ENCODE results near the gene NDUFS3. TPM values are rescaled to one million over a fixed set of nuclear protein-coding genes. Genes with fewer than 3 reads are reported as not detected.

The NDUFS3 gene
- total RNA-seq, 1 experiment from 2014 or later: 122 TPM

DNA sequence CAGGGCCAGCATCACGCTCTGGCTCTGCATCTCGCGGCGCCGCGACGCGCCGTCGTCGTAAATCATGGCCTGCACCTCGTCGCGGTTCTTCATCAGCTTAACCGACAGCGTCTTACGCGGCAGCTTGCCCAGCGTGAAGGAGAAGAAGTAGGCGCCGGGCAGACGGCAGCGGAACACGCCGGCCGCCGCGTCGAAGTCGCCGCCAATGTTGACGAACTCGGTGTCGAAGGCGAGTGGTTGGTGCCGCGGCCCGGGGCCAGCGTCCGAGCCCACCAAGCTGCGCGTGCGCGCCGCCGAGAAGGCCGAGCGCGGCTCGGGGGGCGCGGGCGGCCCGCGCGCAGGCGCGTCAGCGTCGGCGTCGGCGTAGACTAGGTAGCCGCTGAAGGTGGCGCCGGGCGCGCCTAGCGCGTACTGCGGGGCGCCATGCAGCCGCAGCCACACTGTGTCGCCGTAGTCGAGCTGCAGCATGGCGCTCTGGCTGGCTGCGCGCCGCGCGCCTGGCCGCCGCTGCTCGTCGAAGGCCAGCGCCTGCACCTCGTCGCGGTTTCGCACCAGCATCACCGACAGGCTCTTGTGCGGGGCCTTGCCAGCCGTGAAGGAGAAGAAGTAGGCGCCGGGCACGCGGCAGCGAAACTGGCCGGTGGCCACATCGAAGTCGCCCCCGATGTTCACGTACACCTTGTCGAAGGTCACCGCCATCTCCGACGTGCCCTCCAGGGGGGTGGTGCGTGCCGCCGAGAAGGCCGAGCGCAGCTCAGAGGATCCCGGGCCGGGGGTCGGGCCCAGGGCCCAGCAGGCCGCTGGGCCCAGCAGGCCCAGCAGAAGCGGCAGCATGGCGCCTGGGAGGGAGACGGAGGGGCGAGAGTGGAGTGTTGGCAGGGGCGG, 11.3 kb downstream of the NDUFS3 start:
- DNase-seq (ENCODE audit: low spot score): no peak

DNA sequence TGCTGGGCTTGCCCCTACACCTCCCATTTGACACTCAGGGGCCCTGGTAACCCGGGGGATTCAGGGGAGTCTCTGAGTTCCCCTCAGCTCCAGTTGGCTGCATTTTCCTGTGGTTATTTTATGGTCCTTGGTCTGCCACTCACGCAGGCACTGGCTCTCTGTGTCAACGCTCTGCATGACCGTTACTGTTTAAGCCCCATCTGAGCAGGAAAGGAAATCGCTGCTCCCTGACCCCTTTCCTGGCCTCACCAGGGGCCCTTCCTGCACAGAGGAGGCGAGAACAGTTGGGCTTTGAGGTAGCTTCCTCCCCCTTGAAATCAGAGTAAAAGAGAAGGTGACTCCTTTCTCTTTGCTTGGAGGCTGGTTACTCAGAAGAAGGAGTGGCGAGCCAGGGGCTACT, 12.9 kb downstream of the NDUFS3 start:
- no peak for DNase-seq (ENCODE audit: low spot score)

GRCh38 chr11:47592251-47592650, 13.4 kb downstream of the NDUFS3 start:
- DNase-seq (ENCODE audit: low spot score): no peak

DNA sequence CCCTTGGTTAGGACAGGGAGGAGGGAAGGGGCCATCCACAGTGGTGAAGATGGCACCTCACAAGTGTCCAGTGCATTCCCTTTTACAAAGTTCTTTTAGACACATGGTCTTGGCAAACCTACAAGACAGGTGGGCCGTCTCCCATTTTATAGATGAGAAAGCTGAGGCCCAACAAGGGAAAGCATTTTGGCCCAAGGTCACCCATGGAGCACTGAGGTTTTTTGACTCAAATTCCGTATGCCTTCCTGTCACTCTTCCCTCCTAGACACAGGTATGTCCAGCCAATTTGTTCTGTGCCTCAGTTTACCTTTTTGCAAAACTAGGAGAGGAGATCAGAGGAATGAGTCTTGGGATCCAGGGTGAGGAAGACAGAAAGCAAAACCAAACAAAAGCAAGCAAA, 14.1 kb downstream of the NDUFS3 start:
- no peak for DNase-seq (ENCODE audit: low spot score)

DNA sequence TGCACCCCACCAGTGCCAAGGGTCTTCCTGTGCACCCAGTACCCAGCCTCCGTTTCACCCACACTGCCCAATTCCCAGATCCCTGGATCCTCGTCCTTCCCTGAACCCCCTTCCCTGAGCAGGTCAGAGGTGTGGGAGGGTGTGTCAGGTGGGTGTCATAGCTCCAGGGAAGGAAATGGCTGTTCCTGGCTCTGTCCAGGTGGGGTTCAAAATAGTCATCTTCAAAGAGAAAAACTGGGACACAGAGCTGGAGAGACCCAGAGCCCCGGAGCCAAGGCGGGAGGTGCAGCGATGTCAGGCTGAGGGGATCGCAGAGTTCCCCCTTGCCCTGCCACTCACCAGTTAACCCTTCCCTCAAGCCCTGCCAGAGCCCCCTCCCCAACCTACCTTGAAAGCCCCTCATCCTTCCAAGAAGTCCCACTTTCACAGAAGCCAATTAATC, 14.6 kb downstream of the NDUFS3 start:
- no peak for DNase-seq (ENCODE audit: low spot score)

GRCh38 chr11:47593934-47594855, 15.3 kb downstream of the NDUFS3 start, which contains the start of gene C1QTNF4:
C1QTNF4 (minus strand) TSS chr11:47594411; CDS start chr11:47590810, 3,601 bp downstream.
- DNase-seq (ENCODE audit: low spot score): no peak

GRCh38 chr11:47595029-47595428, 16.2 kb downstream of the NDUFS3 start:
- no peak for DNase-seq (ENCODE audit: low spot score)

DNA sequence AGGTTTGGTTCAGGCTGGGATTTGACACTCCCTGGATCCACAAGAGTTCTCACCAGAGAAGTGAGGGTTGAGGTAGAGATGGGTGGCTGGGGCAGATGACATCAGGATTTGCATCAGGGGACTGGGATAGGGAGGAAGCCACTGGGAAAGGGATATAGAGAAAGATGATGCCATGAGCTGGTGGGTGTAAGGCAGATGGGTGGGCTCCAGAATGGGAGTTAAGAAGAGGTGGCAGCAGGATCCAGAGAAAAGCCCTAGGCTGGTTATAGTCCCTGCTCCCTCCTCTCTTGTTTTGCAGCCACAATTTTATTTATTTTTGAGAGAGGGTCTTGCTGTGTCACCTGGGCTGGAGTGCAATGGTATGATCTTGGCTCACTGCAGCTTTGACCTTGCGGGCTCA, 17.1 kb downstream of the NDUFS3 start:
- no peak for DNase-seq (ENCODE audit: low spot score)

DNA sequence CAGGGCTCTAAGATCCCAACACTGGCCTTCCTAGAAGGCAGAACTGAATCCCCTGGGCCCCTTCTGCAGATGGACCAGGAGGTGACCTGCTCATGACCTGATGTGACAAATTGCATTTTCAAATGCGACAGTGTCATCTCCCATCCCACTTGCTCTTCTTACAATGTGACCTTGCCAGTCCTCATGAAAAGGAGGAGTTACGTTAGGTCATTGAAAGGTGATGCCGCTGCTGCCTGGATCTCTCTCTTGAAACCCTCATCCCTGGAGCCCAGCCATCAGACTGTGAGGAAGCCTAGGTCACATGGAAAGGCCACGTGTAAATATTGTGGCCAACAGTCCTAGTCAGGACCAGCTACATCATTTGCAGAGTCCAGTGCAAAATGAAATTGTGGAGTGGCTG, 21.0 kb downstream of the NDUFS3 start:
- no peak for DNase-seq (ENCODE audit: low spot score)

- DNase-seq (ENCODE audit: low spot score): no peak
Observed at GRCh38 chr11:47603295-47603694, 24.4 kb downstream of the NDUFS3 start.

DNA sequence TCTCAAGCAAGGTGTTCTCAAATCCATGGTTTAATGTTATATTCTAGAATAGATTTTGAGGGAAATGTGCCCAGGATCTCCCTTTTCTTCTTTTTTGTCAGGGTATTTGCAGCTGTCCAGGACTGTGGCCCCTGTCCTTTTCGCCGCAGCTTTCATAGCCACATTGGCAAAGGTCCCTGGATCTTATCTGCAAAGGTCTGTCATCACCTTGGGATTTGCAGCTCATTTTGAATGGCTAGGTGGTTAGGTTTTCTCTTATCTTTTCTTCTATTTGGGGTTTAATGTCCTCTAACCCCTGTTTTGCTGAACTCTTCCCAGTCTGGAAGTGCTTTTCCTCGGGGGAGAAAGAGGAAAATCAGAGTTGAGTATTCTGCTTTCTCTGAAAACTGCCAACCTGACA, 27.0 kb downstream of the NDUFS3 start:
- DNase-seq (ENCODE audit: low spot score): no peak

GRCh38 chr11:47606731-47607130, 27.9 kb downstream of the NDUFS3 start:
- DNase-seq (ENCODE audit: low spot score): no peak

GRCh38 chr11:47607380-47607779, 28.5 kb downstream of the NDUFS3 start:
- no peak for DNase-seq (ENCODE audit: low spot score)

DNA sequence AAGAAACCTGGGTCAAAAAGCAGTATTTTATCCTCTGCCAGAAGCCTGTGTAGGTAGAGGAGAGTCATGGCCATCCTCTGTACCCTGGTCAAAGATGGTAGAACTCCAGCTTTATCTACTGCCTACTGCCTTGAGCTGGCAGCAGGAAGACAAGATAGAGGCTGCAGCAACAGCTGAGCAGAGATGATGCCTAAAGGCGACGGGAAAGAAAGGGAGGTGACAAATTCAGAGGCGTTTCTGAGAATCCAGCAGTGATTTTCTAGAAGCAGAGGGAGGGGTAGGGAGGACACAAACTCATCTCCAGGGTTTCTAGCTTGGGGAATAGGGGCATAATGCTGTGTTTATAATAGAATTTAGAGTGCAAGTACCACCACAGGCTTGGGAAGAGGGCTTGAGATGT, 30.8 kb downstream of the NDUFS3 start:
- DNase-seq (ENCODE audit: low spot score): no peak

GRCh38 chr11:47611348-47611794, 32.5 kb downstream of the NDUFS3 start:
- DNase-seq (ENCODE audit: low spot score): no peak

DNA sequence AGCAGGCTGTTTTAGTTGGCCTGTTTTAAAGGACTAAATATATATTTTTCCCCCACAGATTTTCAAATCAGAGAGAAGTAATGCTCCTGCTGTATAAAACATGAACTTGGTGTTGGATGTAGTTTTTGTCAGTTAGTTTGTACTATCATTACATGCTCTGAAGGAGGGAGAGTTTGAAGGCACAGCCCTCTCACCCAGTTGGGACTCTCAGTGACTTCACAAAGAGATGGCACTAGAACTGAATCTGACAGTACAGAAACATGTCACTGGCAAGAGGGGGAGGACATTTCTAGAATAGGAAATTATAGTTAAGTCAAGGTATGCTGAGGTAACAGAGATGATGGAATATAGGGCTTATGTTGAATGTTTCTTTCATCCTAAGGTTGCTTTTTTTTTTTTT, 36.4 kb downstream of the NDUFS3 start:
- DNase-seq (ENCODE audit: low spot score): no peak

GRCh38 chr11:47616726-47617416, 38.0 kb downstream of the NDUFS3 start:
- peak; percentile 56 for DNase-seq (ENCODE audit: low spot score)

DNA sequence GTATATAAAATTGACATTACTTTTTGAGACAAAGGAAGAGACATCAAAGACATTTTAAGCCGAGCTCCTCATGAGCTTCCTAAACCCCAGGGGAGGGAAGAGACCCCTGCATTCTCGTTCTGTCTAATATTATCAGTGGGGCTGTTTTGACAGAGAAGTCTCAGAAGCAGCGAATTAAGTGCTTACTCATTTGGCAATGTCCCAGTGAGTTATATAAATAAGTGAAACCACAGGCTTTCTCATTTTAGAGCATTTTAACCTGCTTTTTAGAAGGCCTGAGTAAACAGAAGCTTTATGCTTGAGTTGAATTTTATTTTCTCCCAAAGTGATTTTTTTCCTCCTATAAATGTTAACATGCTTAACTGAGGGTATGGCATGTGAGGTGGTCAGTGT, 38.5 kb downstream of the NDUFS3 start:
- peak; percentile 64 for DNase-seq (ENCODE audit: low spot score)

DNA sequence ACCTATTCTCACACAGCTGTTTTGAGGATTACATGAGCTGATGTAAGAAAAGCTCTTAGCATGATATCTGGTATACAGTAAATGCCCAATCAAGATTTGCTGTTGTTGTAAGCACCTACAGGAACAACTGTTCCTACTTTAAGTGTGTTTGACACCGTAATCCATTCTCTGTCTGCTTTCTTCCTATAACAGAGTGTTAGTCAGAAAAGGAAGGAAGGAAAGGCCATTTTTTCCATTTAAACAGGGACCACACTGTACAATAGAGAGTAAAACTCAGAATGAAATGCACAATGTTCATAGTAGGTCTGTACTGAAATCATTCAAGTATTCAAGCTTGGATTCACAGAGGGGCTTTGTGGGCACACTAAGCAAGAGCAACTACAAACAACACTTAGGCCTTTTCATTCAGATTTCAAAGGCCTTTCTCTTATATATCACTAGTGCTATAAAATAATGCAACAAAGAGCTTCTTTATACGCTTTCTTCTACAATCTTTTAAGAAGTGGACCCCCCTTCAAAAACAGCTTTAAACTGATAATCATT, 42.0 kb downstream of the NDUFS3 start:
- DNase-seq (ENCODE audit: low spot score): no peak

DNA sequence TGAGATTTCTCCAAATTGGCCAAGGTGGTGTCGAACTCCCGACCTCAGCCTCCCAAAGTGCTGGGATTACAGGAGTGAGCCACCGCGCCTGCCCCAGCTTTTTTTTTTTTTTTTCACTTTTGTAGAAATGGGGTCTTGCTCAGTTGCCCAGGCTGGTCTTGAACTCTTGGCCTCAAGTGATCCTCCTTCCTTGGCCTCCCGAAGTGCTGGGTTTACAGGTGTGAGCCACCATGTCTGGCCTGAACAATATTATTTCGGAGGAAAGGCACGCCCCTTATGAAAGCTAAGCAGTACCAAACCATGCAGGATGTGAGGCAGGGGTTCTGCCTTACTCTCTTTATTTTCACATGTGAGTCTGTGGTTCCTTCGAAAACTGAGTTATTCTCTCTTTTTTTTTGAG, 47.4 kb downstream of the NDUFS3 start:
- no peak for DNase-seq (ENCODE audit: low spot score)

GRCh38 chr11:47628026-47628425, 49.2 kb downstream of the NDUFS3 start:
- DNase-seq (ENCODE audit: low spot score): no peak

GRCh38 chr11:47631473-47631872, 52.6 kb downstream of the NDUFS3 start:
- DNase-seq (ENCODE audit: low spot score): no peak

All from H4 (cell line).